ENCODE data around the gene ASB8.
A peak's percentile ranks its signal among the peaks of the same experiment; 100 is the strongest.
"Not testable (repeated sequence)": the region's sequence is repeated elsewhere in the genome, so short reads cannot be mapped to it uniquely, and the experiment has no call there.

ASB8 gene

GRCh38 chr12:48182631-48183030 is 25.3 kb upstream of the ASB8 start:
- DNase-seq: no peak

GRCh38 chr12:48180857-48181495 is 23.7 kb upstream of the ASB8 start:
- no peak for DNase-seq

- DNase-seq: no peak
Observed at GRCh38 chr12:48180424-48180823, 23.1 kb upstream of the ASB8 start.

- DNase-seq: no peak
Observed at GRCh38 chr12:48179466-48179865, 22.2 kb upstream of the ASB8 start.

GRCh38 chr12:48177982-48178381 is 20.7 kb upstream of the ASB8 start:
- DNase-seq: no peak

GRCh38 chr12:48176417-48176751 is 19.1 kb upstream of the ASB8 start:
- no peak for DNase-seq

GRCh38 chr12:48175613-48176416 is 18.5 kb upstream of the ASB8 start:
- no peak for DNase-seq

- DNase-seq: no peak
Observed at GRCh38 chr12:48169011-48169410, 11.7 kb upstream of the ASB8 start.

GRCh38 chr12:48165089-48165981 is 8.0 kb upstream of the ASB8 start:
- DNase-seq: peak; percentile 44 to 63

- DNase-seq: no peak
Observed at GRCh38 chr12:48164451-48164850, 7.1 kb upstream of the ASB8 start.

GRCh38 chr12:48163150-48163747 is 5.9 kb upstream of the ASB8 start:
- DNase-seq: no peak

GRCh38 chr12:48160807-48161206 is 3.5 kb upstream of the ASB8 start:
- no peak for DNase-seq

GRCh38 chr12:48160046-48160445 is 2.7 kb upstream of the ASB8 start:
- no peak for DNase-seq

GRCh38 chr12:48157889-48158370 is 615 bp upstream of the ASB8 start:
- DNase-seq: no peak

- no peak for DNase-seq
Observed at GRCh38 chr12:48156652-48157017, 680 bp downstream of the ASB8 start.

GRCh38 chr12:48155786-48156185 is 1.5 kb downstream of the ASB8 start:
- not testable (repeated sequence) for DNase-seq

GRCh38 chr12:48151103-48151771 is 6.1 kb downstream of the ASB8 start:
- DNase-seq: no peak

- no peak for DNase-seq
Observed at GRCh38 chr12:48145981-48146380, 11.3 kb downstream of the ASB8 start.

- no peak for DNase-seq
Observed at GRCh38 chr12:48143898-48144297, 13.4 kb downstream of the ASB8 start.

GRCh38 chr12:48142818-48143674 is 14.3 kb downstream of the ASB8 start:
- DNase-seq: no peak

GRCh38 chr12:48135027-48135426 is 22.3 kb downstream of the ASB8 start:
- DNase-seq: no peak

- no peak for DNase-seq
Observed at GRCh38 chr12:48132826-48133225, 24.5 kb downstream of the ASB8 start.
